ENCODE results near the gene ENHO. TPM values are rescaled to one million over a fixed set of nuclear protein-coding genes. Genes with fewer than 3 reads are reported as not detected.

The ENHO gene
- total RNA-seq, 1 donor from 2014 or later = 5.5 TPM

DNA sequence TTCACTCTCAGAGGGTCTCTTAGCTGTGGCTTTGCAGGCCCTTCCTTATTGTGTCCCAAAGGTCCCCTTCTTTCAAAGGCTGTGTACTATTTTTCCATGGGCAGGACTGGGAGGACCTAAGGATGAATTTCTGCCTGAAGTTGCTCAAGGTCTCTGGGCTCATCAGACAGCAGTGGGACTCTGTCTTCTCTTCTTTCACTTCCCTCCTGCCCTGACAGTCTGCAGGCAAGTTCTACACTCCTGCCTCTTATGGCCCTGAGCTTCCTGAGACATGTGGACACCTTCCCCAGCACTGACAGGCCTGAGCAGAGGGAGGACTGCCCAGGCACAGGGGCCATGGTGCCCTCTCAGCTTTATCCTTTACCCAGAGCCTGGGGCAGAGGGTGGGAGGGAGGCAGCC lies 14.8 kb downstream of the ENHO start:
- TF ChIP-seq, protein P1, sequence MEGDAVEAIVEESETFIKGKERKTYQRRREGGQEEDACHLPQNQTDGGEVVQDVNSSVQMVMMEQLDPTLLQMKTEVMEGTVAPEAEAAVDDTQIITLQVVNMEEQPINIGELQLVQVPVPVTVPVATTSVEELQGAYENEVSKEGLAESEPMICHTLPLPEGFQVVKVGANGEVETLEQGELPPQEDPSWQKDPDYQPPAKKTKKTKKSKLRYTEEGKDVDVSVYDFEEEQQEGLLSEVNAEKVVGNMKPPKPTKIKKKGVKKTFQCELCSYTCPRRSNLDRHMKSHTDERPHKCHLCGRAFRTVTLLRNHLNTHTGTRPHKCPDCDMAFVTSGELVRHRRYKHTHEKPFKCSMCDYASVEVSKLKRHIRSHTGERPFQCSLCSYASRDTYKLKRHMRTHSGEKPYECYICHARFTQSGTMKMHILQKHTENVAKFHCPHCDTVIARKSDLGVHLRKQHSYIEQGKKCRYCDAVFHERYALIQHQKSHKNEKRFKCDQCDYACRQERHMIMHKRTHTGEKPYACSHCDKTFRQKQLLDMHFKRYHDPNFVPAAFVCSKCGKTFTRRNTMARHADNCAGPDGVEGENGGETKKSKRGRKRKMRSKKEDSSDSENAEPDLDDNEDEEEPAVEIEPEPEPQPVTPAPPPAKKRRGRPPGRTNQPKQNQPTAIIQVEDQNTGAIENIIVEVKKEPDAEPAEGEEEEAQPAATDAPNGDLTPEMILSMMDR (conservative IDR thresholded peaks at IDR 0.05) = no peak
- no peak overlapping the region for H3K4me3 Mint-ChIP-seq
- no peaks in the 10 kb centered on the region for H3K9me3 Mint-ChIP-seq
- no peaks in the 10 kb centered on the region for H3K36me3 Mint-ChIP-seq
- DNase-seq (ENCODE audit: extremely low spot score, unreplicated experiment) = no peak
- peaks cover 32% of the 10 kb centered on the region for H3K27me3 Mint-ChIP-seq
- H3K4me1 Mint-ChIP-seq (ENCODE audit: unreplicated experiment) = peaks cover 25% of the 10 kb centered on the region
- no peak overlapping the region for H3K27ac Mint-ChIP-seq

DNA sequence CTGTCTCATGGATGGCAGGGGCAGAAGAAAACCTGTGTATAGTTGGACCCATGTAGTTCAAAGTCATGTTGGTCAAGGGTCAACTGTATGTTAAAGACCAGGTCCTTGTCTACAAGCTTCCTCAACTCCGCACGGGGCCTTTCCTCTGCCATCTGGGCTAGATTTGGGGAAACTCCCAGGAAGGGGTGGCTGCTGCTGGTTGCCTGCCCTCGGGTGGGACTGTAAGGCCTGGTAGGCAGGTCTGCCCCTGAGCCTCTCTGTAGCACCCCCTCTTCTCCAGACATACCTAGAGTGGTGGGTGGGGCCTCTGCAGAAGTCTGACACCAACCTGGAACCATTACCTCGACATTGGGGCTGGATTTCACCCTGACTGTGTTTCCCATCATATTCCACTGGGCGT lies 15.2 kb downstream of the ENHO start:
- Mint-ChIP-seq H3K9me3 (no peaks in the 10 kb centered on the region), H3K27ac (no peak overlapping the region), H3K4me1 (ENCODE audit: unreplicated experiment) (peaks cover 21% of the 10 kb centered on the region), H3K27me3 (peaks cover 36% of the 10 kb centered on the region), H3K36me3 (no peaks in the 10 kb centered on the region), H3K4me3 (no peak overlapping the region)
- TF ChIP-seq, protein P1 (conservative IDR thresholded peaks at IDR 0.05) = no peak
- DNase-seq (ENCODE audit: extremely low spot score, unreplicated experiment) = no peak

DNA sequence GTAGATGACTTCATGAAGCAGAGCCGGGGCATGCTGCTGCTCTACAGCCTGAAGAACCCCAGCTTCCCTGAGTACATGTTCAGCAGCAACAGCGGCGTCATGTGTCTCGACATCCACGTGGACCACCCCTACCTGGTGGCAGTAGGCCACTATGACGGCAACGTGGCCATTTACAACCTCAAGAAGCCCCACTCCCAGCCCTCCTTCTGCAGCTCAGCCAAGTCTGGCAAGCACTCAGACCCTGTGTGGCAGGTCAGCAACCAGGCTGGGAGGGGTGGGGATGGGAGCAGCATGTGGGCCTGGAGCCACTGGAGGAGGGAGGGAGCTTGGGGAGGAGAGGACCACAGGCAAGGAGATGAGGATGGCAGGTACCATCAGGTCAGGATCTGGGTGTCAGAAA lies 16.2 kb downstream of the ENHO start:
- Mint-ChIP-seq H3K27ac (no peak overlapping the region), H3K4me1 (ENCODE audit: unreplicated experiment) (peaks cover 18% of the 10 kb centered on the region), H3K4me3 (no peak overlapping the region), H3K9me3 (no peaks in the 10 kb centered on the region), H3K36me3 (no peaks in the 10 kb centered on the region), H3K27me3 (peaks cover 39% of the 10 kb centered on the region)
- TF ChIP-seq, protein P1 (conservative IDR thresholded peaks at IDR 0.05) = no peak
- DNase-seq (ENCODE audit: extremely low spot score, unreplicated experiment) = peak; percentile 24

DNA sequence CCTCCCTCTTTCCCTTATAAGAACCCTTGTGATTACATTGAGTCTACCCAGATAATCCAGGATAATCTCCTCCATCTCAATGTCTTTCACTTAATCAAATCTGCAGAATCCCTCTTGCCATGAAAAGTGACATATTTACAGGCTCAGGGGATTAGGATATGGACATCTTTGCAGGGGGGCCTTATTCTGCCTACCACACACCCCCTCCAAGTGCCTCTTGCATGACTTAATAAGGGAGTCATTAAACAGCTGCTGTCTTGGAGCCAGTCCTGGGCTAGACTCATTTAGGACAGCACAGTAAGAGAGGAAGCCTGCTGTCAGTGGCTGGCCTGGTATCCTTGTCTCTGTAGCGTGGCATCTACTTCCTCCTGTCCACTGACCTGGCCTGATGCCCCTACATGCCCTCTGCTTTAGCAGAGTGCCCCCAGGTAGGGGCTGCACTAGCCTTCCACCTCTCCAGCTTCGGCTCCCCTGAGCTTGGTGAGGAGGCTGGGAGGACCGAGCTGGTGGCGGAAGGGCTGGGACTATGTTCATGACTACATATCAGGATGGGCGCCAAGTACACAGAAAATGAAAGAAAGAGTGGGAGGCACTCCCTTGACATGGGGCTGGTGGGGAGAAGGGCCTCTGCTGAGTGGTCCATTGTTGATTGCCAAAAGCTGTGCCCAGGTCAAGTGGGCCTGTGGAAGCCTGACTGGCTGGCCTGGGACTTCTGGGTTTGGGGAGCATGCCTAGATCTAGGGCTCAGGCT lies 17.2 kb downstream of the ENHO start:
- Mint-ChIP-seq H3K4me1 (ENCODE audit: unreplicated experiment) (peaks cover 12% of the 10 kb centered on the region), H3K27ac (no peak overlapping the region), H3K9me3 (no peaks in the 10 kb centered on the region), H3K4me3 (no peak overlapping the region), H3K27me3 (peaks cover 41% of the 10 kb centered on the region), H3K36me3 (no peaks in the 10 kb centered on the region)
- TF ChIP-seq, protein P1 (conservative IDR thresholded peaks at IDR 0.05) = no peak
- no peak for DNase-seq (ENCODE audit: extremely low spot score, unreplicated experiment)

DNA sequence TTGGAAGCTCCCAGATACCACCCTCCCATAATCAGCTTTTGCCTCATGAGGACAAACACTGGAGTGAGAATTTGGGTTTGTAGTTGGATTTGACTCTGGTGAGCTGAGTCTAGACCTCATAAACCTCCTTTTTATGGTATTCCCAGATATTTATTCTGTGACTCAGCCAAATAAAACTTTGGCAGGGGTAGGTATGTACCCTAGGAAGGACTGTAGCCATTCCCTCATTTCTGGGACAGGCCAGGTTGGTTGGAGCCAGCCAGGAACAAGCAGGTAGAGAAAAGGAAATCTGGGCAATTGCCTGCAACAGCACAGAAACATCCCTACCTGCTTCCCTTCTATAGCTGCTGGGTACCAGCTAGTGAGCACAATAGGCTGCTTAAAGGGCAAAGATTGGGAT lies 19.4 kb downstream of the ENHO start:
- H3K9me3 Mint-ChIP-seq = no peaks in the 10 kb centered on the region
- DNase-seq (ENCODE audit: extremely low spot score, unreplicated experiment) = no peak
- H3K4me1 Mint-ChIP-seq (ENCODE audit: unreplicated experiment) = no peaks in the 10 kb centered on the region
- H3K27ac Mint-ChIP-seq = no peak overlapping the region
- H3K36me3 Mint-ChIP-seq = no peaks in the 10 kb centered on the region
- H3K4me3 Mint-ChIP-seq = no peak overlapping the region
- TF ChIP-seq, protein P1 (conservative IDR thresholded peaks at IDR 0.05) = no peak
- H3K27me3 Mint-ChIP-seq = peaks cover 51% of the 10 kb centered on the region
